GM12873 (cell line): ENCODE measurements around the gene CFAP119.

Source experiments
- CTCF ChIP-seq: IDR thresholded peaks from 2 replicates; pipeline ENCODE4 v1.5.1; 2012; ENCODE audit warnings: low read depth, mild to moderate bottlenecking, moderate library complexity, low read length, control low read depth; ENCODE audit not compliant: insufficient read depth; ENCODE audit errors: missing control alignments

CFAP119 gene

GRCh38 chr16:30747331-30747730 is 14.5 kb downstream of the CFAP119 start:
- TF ChIP-seq CTCF: no peak

DNA sequence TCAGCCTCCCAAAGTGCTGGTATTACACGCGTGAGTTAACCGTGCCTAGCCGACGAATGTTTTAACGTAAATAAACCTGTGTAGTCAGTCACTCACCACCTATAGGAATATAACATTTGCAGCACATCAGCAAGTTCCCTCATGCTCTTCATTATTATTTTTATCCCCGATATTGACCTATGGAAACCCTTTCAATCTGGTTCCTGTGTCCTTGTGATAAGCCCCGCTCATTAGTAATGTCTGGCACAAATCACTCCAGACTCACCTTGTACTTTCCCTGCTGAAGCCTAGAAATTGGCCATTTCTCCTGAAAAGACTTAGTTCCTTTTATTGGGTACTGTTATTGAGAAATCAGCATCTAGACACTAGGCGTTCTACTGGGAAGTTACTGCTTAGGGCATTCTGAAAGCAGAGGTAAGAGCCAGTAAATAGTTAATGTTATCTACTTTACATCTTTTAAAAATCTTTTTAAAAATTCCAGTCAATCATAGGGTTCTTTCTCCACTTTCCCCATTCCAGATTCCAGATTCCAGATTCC is 15.2 kb downstream of the CFAP119 start:
- TF ChIP-seq CTCF: no peak

DNA sequence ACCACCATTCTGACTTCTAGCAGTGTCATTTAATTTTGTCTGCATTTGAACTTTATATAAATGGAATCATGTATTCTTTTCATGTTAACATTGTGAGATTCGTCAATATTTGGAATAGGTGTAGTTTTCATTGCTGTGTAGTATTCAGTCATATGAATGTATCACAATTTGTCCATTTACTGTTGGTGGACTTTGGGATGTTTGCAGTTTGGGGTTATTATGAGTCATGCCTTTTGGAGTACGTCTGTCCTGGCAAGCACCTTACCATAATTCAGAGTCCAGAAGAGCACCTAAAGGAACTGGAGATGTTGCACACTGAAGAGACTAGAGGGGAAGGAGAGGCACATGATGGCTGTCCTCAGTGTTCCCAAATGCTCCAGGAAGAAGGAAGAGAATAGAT is 16.8 kb downstream of the CFAP119 start:
- no peak for TF ChIP-seq CTCF

- no peak for TF ChIP-seq CTCF
Measured at GRCh38 chr16:30744183-30744582, 17.7 kb downstream of the CFAP119 start.

DNA sequence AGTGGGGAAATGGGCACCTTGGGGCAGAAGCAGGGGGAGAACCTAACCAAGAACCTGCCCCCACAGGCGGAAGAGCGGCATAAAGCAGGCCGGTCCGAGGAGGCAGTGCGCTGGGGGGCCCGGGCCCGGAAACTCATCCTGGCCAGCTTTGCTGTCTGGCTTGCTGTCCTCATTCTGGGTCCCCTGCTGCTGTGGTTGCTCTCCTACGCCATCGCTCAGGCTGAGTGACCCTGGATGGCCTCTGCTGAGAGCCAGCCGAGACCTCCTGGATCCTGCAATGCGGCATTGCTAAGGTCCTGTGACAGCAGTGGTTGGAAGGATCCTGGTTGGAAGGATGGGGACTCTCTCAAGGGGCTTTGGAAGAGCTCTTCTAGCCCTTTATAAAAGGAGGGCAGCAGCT is 18.1 kb downstream of the CFAP119 start:
- TF ChIP-seq CTCF: no peak

- no peak for TF ChIP-seq CTCF
Measured at GRCh38 chr16:30741461-30741914, 20.4 kb downstream of the CFAP119 start.

- TF ChIP-seq CTCF: no peak
Measured at GRCh38 chr16:30740364-30741251, 21.3 kb downstream of the CFAP119 start.
